Neural progenitor cell (in vitro differentiated cells): ENCODE data around the gene TCERG1L.

Source experiments
- EZH2 ChIP-seq: fragments of 200-600 bp; sonication (generic); IDR thresholded peaks from 2 replicates; pipeline ENCODE4 v1.6.1; 2017; ENCODE audit warnings: antibody characterized with exemption, mild to moderate bottlenecking, moderate library complexity
- EZH2phosphoT487 ChIP-seq: fragments of 200-600 bp; sonication (generic); IDR thresholded peaks from 2 replicates; pipeline ENCODE4 v1.6.1; 2017; ENCODE audit warnings: antibody characterized with exemption
- TF ChIP-seq, protein P1 (sequence below): fragments of 200-600 bp; sonication (generic); IDR thresholded peaks from 2 replicates; pipeline ENCODE4 v1.5.1; 2017; ENCODE audit warnings: antibody characterized with exemption, mild to moderate bottlenecking

DNA sequence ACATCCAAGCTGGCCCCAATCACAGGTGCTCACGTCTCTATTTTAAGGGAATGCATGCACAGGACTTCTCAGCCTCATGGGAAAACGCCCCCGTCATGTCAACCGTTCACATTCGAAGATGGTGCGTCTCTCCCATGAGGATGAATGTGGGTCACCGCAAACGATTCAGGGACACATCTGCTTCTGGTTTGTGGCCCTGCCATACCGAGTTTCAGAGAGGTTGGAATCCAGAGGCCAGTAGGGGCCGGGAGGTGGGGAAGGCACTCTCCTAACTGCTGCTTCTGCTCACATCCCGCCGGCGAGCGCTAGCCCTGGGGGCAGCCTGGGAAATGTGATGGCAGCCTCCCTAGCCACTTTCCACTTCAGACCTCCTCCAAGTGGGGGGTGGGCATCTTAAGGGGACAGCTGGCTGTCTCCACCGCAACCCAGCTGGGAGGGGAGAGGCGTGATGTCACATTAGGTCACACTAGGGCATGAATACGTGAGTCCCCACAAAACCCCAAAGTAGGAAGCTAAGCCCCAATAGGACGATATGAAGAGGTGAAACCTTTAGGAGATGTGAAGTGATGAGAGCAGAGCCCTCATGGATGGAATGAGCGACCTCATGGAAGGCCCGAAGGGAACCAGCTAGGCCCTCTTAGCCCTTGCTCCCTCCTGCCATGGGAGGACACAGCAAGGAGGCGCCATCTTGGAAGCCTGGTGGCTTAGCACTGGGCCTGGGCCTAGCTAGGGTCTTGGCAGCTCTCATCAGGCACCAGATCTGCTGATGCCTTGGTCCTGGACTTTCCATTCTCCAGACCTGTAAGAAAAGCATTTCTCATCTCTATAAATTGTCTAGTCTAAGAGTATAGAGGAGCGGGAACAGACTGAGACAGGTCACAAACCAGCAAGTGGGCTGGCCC is 107.8 kb downstream of the TCERG1L start:
- TF ChIP-seq, protein P1, sequence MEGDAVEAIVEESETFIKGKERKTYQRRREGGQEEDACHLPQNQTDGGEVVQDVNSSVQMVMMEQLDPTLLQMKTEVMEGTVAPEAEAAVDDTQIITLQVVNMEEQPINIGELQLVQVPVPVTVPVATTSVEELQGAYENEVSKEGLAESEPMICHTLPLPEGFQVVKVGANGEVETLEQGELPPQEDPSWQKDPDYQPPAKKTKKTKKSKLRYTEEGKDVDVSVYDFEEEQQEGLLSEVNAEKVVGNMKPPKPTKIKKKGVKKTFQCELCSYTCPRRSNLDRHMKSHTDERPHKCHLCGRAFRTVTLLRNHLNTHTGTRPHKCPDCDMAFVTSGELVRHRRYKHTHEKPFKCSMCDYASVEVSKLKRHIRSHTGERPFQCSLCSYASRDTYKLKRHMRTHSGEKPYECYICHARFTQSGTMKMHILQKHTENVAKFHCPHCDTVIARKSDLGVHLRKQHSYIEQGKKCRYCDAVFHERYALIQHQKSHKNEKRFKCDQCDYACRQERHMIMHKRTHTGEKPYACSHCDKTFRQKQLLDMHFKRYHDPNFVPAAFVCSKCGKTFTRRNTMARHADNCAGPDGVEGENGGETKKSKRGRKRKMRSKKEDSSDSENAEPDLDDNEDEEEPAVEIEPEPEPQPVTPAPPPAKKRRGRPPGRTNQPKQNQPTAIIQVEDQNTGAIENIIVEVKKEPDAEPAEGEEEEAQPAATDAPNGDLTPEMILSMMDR = no peak
- TF ChIP-seq EZH2phosphoT487 (no peak), EZH2 (no peak)
